NK-92 (cell line): ENCODE data around the gene MEIKIN.
"Not testable (repeated sequence)": the region's sequence is repeated elsewhere in the genome, so short reads cannot be mapped to it uniquely, and the experiment has no call there.

Source experiments
- DNase-seq: peaks from one replicate; lab custom pipeline; 2025; ENCODE audit not compliant: unreplicated experiment; lab: John Stamatoyannopoulos, UW

The MEIKIN gene

GRCh38 chr5:131914472-131914871, 31.0 kb downstream of the MEIKIN start:
- DNase-seq: no peak

DNA sequence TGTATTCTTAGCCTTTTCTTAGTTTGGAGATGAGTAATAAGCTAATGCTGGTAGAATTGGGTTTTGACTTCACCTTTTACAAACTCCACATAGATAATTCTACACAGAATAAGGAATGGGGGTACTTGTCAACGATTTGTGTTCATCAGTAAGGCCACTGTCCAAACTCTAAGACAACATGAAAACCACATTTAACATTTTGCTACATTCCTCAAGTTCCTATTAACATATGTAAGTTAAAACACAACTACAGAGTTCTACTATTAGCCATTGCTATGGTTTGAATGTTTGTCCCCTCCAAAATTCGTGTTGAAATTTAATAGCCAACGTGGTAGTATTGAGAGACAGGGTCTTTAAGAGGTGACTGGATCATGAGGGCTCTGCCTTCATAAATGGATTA, 31.9 kb downstream of the MEIKIN start:
- no peak for DNase-seq

DNA sequence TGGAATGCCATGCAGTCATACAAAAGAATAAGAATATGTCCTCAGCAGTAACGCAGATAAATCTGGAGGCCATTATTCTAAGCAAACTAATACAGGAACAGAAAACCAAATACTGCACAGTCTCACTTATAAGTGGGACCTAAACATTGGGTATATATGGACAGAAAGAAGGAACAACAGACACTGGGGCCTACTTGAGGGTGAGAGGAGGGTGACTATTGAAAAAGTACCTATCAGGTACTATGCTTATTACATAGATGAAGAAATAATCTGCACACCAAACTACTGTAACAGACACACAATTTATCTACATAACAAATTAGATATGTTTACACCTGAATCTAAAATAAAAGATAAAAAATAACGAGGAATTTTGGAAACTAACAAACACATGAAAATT, 38.8 kb downstream of the MEIKIN start:
- no peak for DNase-seq

DNA sequence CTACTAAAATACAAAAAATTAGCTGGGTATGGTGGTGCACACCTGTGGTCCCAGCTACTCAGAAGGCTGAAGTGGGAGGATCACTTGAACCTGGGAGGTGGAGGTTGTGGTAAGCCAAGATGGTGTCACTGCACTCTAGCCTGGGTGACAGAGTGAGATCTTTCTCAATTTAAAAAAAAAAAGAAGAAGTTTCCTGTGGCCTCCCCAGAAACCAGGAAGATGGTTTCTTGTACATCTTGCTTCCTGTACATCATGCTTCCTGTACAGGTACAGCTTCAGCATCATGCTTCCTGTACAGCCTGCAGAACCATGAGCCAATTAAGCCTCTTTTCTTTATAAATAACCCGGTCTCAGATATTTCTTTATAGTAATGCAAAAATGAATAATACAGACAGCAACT, 43.2 kb downstream of the MEIKIN start:
- DNase-seq: not testable (repeated sequence)

DNA sequence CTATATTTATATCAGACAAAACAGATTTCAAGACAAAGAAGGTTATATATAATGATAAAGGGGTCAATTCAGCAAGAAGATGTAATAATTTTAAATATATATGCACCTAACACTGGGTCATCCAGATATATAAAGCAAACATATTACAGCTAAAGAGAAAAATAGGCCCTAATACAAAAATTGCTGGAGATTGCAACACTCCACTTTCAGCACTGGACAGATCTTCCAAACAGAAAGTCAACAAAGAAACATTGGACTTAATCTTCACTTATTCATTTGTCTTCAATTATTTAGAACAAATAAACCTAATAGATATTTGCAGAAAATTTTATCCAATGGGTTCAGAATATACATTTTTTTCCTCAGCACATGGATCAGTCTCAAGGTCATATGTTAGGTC, 45.8 kb downstream of the MEIKIN start:
- no peak for DNase-seq

DNA sequence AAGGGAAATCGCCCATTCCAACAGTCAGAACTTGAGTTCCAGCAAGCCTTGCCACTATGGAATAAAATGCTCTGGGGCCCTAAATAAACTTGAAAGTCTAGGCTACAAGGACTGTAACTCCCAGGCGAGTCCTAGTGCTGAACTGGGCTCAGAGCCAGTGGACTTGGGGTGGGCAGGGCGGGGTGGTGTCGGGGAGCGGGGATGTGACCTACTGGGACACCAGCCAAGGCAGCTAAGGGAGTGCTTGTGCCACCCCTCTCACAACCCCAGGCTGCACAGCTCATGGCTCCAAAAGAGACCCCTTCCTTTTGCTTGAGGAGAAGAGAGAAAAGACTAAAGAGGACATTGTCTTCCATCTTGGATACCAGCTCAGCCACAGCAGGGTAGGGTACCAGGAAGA, 61.5 kb downstream of the MEIKIN start:
- no peak for DNase-seq

GRCh38 chr5:131879705-131880104, 65.8 kb downstream of the MEIKIN start:
- no peak for DNase-seq

DNA sequence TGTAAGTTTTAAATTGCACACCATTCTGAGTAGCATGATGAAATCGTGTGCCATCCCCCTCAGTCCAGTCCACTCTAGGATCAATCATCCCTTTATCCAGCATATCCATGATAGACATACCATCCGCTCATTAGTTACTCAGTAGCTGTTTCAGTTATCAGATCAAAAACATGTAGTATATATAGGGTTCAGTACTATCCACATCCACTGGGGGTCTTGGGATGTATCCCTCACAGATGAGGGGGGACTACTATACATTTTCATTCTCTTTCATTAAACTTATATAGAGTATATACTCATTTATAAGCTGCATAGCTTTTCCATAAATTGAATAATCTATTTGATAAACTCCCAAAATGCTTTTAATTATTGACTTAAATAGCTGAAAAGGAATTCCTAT, 67.6 kb downstream of the MEIKIN start:
- no peak for DNase-seq

DNA sequence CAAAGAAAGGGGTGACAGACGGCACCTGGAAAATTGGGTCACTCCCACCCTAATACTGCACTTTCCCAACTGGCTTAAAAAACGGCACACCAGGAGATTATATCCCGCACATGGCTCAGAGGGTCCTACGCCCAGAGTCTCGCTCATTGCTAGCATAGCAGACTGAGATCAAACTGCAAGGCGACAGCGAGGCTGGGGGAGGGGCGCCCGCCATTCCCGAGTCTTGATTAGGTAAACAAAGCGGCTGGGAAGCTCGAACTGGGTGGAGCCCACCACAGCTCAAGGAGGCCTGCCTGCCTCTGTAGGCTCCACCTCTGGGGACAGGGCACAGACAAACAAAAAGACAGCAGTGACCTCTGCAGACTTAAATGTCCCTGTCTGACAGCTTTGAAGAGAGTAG, 74.2 kb downstream of the MEIKIN start:
- not testable (repeated sequence) for DNase-seq

- DNase-seq: no peak
Measured at GRCh38 chr5:131867524-131867923, 77.9 kb downstream of the MEIKIN start.

DNA sequence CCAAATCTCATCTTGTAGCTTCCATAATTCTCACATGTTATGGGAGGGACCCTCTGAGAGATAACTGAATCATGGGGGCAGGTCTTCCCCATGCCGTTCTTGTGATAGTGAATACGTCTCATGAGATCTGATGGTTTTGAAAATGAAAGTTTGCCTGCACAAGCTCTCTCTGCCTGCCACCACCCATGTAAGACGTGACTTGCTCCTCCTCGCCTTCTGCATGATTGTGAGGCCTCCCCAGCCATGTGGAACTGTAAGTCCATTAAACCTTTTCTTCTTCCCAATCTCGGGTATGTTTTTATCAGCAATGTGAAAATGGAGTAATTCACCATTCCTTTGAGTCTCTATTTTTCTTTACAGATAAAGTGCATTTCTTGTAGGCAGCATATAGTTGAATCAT, 81.8 kb downstream of the MEIKIN start:
- no peak for DNase-seq

DNA sequence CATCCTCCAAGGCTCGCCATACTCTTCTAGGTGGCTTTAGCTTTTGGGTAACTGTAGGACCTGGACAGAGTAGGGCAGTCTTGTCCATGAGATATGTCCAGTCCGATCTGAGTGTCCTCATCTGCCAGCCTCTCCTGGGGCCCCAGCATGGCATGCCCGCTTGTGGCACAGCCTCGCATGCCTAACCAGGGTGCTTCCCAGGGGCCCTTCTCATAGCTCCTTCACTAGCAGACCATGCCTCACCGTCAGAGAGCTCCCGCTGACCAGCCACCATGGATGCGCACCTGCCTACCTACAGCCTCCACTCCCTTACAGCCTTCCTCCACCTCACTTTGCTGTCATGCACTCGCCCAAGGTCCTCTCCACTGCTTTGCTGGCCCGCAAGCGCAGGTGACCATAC, 88.1 kb downstream of the MEIKIN start:
- DNase-seq: no peak

- no peak for DNase-seq
Measured at GRCh38 chr5:131855452-131855851, 90.0 kb downstream of the MEIKIN start.

DNA sequence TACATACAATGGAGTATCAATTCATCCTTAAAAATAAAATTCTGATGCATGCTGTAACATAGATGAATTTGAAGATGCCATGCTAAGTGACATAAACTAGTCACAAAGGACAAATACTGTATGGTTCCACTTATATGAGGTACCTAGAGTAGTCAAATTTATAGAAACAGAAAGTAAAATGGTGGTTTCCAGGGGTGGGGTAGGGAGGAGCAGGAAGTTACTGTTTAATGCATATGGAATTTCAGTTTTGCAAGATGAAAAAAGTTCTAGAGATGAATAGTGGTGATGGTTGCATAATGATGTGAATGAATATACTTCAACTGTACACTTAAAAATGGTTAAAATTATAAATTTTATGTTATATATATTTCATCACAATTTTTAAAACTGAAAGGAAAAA, 91.3 kb downstream of the MEIKIN start:
- DNase-seq: no peak

DNA sequence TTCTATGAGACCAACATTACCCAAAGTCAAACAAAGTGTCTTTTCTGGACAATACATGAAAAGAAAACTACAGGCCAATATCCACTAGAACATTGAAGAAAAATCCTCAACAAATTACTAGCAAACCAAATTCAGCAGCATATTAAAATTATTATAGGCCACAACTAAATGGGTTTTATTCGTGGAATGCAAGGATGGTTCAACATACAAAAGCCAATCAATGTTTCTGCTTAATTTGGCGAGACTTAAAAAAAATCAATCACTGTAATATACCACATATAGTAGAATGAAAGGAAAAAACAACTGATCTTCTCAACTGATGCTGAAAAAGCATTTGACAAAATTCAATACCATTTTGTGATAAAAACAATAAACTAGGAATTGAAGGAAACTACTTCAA, 96.8 kb downstream of the MEIKIN start:
- no peak for DNase-seq

DNA sequence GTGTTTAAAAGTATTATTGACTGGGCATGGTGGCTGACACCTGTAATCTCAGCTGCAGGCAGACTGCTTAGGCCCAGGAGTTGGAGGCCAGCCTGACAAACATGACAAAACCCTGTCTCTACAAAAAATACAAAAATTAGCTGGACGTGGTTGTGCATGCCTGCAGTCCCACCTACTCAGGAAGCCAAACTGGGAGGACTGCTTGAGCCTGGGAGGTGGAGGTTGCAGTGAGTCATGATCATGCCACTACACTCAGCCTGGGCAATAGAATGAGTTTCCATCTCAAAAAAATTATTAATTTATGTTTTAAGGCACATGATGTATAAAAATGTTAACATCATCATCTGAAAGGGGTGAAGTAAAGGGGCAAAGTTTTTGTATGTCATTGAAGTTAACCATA, 98.9 kb downstream of the MEIKIN start:
- no peak for DNase-seq

DNA sequence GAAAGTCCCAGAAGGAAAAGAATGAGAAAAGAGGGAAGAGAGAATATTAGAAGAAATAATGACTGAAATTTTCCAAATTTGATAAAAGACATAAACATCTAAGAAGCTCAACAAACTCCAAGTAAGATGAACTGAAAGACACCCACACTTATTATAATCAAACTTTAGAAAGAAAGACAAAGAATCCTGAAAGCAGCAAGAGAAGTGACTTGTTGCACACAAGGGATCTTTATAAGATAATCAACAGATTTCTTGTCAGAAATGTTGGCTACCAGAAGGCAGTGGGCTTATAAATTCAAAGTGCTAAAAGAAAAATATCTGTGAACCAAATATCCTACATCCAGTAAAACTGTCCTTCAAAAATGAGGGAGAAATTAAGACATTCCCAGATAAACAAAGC, 99.6 kb downstream of the MEIKIN start:
- no peak for DNase-seq

DNA sequence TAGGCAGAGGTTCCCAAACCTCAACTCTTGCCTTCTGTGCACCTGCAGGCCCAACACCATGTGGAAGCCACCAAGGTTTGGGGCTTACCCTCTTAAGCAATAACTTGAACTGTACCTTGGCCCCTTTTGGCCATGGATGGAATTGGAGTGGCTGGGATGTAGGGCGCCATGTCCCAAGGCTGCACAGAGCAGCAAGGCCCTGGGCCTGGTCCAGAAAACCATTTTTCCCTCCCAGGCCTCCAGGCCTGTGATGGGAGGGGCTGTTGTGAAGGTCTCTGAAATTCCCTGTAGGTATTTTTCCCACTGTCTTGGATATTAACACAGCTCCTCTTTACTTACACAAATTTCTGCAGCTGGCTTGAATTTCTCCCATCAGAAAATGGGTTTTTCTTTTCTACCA, 102.5 kb downstream of the MEIKIN start:
- not testable (repeated sequence) for DNase-seq

- not testable (repeated sequence) for DNase-seq
Measured at GRCh38 chr5:131832702-131833101, 112.8 kb downstream of the MEIKIN start.

- no peak for DNase-seq
Measured at GRCh38 chr5:131825404-131826013, 120.0 kb downstream of the MEIKIN start.

DNA sequence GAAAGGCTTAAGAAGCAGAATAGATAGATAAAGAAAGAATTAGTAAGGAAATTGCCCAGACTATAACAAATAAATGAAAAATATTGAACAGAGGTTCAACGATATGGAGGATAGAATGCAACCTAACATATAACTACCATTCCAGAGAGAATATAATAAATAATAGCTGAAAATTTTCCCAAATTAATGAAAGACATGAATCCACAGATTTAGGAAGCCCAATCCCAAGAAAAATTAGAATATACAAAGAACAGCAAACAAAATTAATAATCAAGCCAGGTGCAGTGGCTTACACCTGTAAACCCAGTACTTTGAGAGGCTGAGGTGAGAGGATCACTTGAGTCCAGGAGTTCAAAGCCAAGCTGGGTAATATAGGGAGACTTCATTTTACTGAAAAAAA, 120.8 kb downstream of the MEIKIN start:
- no peak for DNase-seq

DNA sequence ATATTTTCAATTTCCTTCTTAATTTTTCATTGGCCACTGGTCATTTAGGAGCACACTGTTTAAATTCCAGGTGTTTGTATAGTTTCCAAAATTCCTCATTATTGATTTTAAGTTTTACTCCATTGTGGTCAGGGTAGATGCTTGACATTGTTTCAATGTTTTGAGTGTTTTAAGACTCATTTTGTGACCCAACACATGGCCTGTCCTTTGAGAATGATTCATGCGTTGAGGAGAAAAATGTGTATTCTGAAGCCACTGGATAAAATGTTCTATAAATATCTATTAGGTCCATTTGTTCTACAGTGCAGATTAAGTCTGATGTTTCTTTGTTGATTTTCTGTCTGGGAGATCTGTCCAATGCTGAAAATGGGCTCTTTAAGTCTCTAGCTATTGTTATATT, 124.2 kb downstream of the MEIKIN start:
- no peak for DNase-seq

DNA sequence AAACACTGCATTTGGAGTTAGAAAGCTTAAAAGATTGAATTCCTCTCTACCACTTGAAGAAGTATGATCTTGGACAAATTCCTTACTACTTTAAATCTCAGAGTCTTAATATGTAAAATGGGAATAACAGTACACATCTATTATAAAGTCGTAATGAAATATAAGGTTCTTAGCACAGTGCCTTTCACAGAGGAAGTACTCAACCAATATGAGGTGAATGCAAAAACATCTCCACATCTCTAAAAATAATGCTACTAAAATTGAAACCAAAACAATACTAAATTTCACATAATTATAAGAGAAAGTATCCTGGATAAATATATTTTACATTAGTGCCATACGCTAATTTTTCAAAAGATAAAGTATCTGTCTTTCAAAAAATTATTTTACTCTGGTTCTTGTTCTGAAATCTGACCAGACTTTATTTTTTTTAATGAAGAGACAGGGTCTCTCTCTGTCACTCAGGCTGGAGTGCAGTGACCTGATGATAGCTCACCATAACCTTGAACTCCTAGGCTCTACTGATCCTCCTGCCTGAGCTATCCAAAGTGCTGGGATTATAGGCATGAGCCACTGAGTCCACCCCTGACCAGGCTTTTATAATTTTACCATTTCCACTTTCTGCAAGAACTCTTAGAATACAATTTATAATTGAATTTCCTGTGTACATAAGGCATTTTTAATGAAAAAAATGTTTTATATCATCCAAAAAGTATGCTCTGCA, 127.3 kb downstream of the MEIKIN start:
- no peak for DNase-seq
